WTC11 (cell line): ENCODE data around the gene MAP3K12. TPM values are rescaled to one million over a fixed set of nuclear protein-coding genes. Genes with fewer than 3 reads are reported as not detected.

Source experiments
- ATAC-seq: fragments of 200-7000 bp; cut with Tn5 transposase; 2 replicates; pipeline ENCODE4 v1.10.0; 2021; ENCODE audit warnings: mild to moderate bottlenecking, moderate library complexity
- CTCF ChIA-PET: fragments of 300-600 bp; sonication (Branson Sonifier 250); formaldehyde crosslinking; loops from one replicate; lab custom pipeline; 2021; ENCODE audit warnings: antibody characterized with exemption; lab: Charles Lee
- POLR2A ChIA-PET: fragments of 350-600 bp; sonication (Branson Sonifier 250); formaldehyde crosslinking; loops from one replicate; lab custom pipeline; 2021; ENCODE audit warnings: antibody characterized with exemption; lab: Charles Lee
- DNase-seq: peaks from one replicate; pipeline ENCODE4 v3.0.0; 2021; ENCODE audit warnings: low spot score
- H3K27ac Mint-ChIP-seq: 2 replicates; pipeline ENCODE4 v1.8.0; 2021; ENCODE audit warnings: mixed read lengths
- H3K27me3 Mint-ChIP-seq: 2 replicates; pipeline ENCODE4 v1.8.0; 2021; ENCODE audit warnings: low read depth, mild to moderate bottlenecking, moderate library complexity, mixed read lengths
- H3K36me3 Mint-ChIP-seq: 2 replicates; pipeline ENCODE4 v1.8.0; 2021; ENCODE audit warnings: mixed read lengths
- H3K4me1 Mint-ChIP-seq: 2 replicates; pipeline ENCODE4 v1.8.0; 2022; ENCODE audit warnings: mixed read lengths
- H3K4me3 Mint-ChIP-seq: 2 replicates; pipeline ENCODE4 v1.8.0; 2021; ENCODE audit warnings: mild to moderate bottlenecking, moderate library complexity, mixed read lengths
- H3K9me3 Mint-ChIP-seq: 2 replicates; pipeline ENCODE4 v1.8.0; 2021; ENCODE audit warnings: mixed read lengths
- ARID4B ChIP-seq: sonication (generic); formaldehyde crosslinking; IDR thresholded peaks from 2 replicates; pipeline ENCODE4 v1.8.0; 2023; ENCODE audit warnings: missing genetic modification reagents, mild to moderate bottlenecking, borderline replicate concordance
- ATF3 ChIP-seq: sonication (generic); formaldehyde crosslinking; conservative IDR thresholded peaks from 2 replicates; pipeline ENCODE4 v1.8.1; 2022; ENCODE audit warnings: mild to moderate bottlenecking, missing genetic modification reagents
- E2F1 ChIP-seq: sonication (generic); formaldehyde crosslinking; IDR thresholded peaks from 2 replicates; pipeline ENCODE4 v1.8.0; 2022; ENCODE audit warnings: mild to moderate bottlenecking, missing genetic modification reagents
- E2F4 ChIP-seq: sonication (generic); formaldehyde crosslinking; IDR thresholded peaks from 2 replicates; pipeline ENCODE4 v1.8.1; 2022; ENCODE audit warnings: low read depth, mild to moderate bottlenecking, moderate library complexity, missing genetic modification reagents, borderline replicate concordance
- ERG ChIP-seq: fragments of 250-450 bp; sonication (Bioruptor Pico); IDR thresholded peaks from 2 replicates; pipeline ENCODE4 v1.8.0; 2021; ENCODE audit warnings: mild to moderate bottlenecking
- ETV6 ChIP-seq: sonication (generic); formaldehyde crosslinking; IDR thresholded peaks from 2 replicates; pipeline ENCODE4 v1.8.1; 2022; ENCODE audit warnings: mild to moderate bottlenecking, missing genetic modification reagents
- FOXP1 ChIP-seq: sonication (generic); formaldehyde crosslinking; IDR thresholded peaks from 2 replicates; pipeline ENCODE4 v1.8.0; 2022; ENCODE audit warnings: missing genetic modification reagents, mild to moderate bottlenecking, moderate library complexity, borderline replicate concordance
- HMGXB4 ChIP-seq: sonication (generic); formaldehyde crosslinking; IDR thresholded peaks from 2 replicates; pipeline ENCODE4 v1.8.1; 2023; ENCODE audit warnings: mild to moderate bottlenecking, moderate library complexity, missing genetic modification reagents
- PREB ChIP-seq: sonication (generic); formaldehyde crosslinking; IDR thresholded peaks from 2 replicates; pipeline ENCODE4 v1.8.1; 2022; ENCODE audit warnings: mild to moderate bottlenecking, missing genetic modification reagents, moderate library complexity, borderline replicate concordance
- RORB ChIP-seq: fragments of 250-450 bp; sonication (Bioruptor Pico); IDR thresholded peaks from 2 replicates; pipeline ENCODE4 v1.9.0; 2021; ENCODE audit warnings: mild to moderate bottlenecking
- SMAD4 ChIP-seq: sonication (generic); formaldehyde crosslinking; IDR thresholded peaks from 2 replicates; pipeline ENCODE4 v1.8.0; 2022; ENCODE audit warnings: mild to moderate bottlenecking, missing genetic modification reagents
- ZNF121 ChIP-seq: sonication (generic); formaldehyde crosslinking; IDR thresholded peaks from 2 replicates; pipeline ENCODE4 v1.8.0; 2023; ENCODE audit warnings: missing genetic modification reagents
- ZNF219 ChIP-seq: sonication (generic); formaldehyde crosslinking; IDR thresholded peaks from 2 replicates; pipeline ENCODE4 v1.8.0; 2023; ENCODE audit warnings: missing genetic modification reagents, mild to moderate bottlenecking, borderline replicate concordance
- ZNF263 ChIP-seq: sonication (generic); formaldehyde crosslinking; IDR thresholded peaks from 2 replicates; pipeline ENCODE4 v1.8.1; 2022; ENCODE audit warnings: low read depth, mild to moderate bottlenecking, moderate library complexity, missing genetic modification reagents
- ZNF671 ChIP-seq: fragments of 250-450 bp; sonication (Bioruptor Pico); IDR thresholded peaks from 2 replicates; pipeline ENCODE4 v1.8.0; 2021; ENCODE audit warnings: mild to moderate bottlenecking
- total RNA-seq: library from RNA; stranded (reverse); gene quantifications from 3 replicates; pipeline ENCODE4 v1.2.3, GENCODE V29; 2021
- TF ChIP-seq, protein P1 (sequence below): sonication (generic); formaldehyde crosslinking; IDR thresholded peaks from 2 replicates; pipeline ENCODE4 v1.8.0; 2023; ENCODE audit warnings: missing genetic modification reagents

Gene MAP3K12
- total RNA-seq, 1 experiment from 2014 or later: 23.6 TPM

DNA sequence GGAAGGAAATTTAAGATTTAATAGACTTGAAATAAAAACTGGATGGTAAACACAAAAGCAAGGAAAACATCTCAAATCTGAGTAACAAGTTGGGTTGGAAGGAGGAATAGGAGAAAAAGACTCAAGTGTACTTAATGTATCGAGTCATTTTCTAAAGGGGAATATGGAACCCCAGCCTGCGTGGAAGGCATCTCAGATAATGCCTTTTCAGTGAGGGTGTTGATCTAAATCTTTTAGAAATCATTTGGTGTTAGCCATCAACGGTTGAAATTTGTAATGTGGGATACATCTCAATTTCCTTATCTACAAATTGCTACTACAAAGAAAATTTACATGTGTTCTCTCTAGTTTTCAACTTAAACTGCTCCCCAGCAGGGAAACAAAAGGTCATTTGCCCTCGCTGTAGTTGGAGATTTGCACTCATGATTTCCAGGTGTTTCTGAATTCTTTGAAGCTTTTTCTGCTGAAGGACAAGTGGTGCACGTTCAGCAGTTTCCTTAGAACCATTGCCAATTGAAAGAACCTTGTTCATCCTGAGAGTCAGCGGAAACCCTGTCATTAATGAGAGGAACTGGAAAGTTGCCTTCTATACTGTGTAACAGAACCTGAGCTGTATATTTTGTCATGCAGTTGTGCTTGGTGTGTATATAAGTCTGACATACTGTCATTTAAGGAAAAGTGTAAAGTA lies 45.2 kb downstream of the MAP3K12 start:
- TF ChIP-seq ZNF671 (CRISPR knock-in tag) (peak; percentile 41; the same call in 1 of the 2 replicates), ZNF263 (no peak)
- no peaks in the 10 kb centered on the region for H3K27me3 Mint-ChIP-seq
- ATAC-seq: no peak
- H3K4me3 Mint-ChIP-seq: peak overlapping the region; percentile 96
- H3K9me3 Mint-ChIP-seq: no peaks in the 10 kb centered on the region
- ChIA-PET POLR2A (interaction anchor here (0.5 to 1.2 kb wide), 3 partner anchors 12 to 47 kb away, joined by 3 to 6 read pairs (median 5); partner anchors contain the start of gene TARBP2), CTCF (interaction anchor here (0.9 to 1.2 kb wide), 2 partner anchors 23 to 34 kb away, joined by 3 read pairs; no protein-coding TSS in a partner anchor)
- peak overlapping the region; percentile 92 for H3K27ac Mint-ChIP-seq
- H3K36me3 Mint-ChIP-seq: peaks cover 60% of the 10 kb centered on the region
- DNase-seq: no peak
- H3K4me1 Mint-ChIP-seq: peaks cover 25% of the 10 kb centered on the region

DNA sequence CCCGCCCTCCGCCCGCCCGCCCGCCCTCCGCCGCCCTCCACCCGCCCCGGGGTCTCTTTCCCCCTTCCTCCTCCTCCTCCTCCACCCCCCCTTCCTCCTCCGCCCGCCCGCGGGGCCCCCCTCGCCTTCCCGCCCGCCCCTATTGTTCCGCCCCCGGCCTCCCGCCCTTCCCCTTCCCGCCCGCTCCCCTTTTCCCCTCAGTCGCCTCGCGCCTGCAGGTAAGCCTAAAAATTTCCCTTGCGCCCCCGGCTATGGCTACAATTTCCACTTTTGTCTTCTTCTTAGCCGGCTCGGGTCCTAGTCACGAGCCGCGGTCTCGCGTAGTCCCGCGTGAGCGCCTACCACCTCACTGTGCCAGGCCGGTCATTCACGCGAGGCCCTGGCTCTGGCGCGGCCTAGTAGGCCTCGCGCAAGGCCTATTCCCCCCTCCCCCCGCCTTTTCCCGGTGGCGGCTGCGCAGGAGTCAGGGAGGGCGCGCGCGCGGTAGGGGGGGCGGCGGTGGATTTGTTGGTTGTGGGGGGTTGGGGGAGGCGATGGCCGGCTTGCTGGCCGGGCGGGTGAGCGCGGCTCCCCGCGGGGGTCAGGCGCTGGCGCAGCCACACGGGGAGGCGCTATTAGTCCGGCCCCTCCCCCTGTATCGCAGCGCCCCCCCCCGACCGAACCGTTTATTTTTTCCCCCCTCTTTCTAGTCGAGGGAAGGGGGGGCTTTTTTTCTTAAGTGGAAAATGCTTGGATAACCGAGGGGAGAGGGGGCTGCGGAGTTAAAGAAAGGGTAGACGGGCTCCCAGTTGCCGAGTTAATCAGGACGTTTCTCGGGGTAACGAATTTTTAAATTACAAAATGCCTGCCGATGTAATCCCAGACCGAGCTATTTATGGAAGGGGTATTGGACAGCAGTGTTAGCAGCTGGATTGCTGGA lies 46.8 kb downstream of the MAP3K12 start:
- ATAC-seq (peak; percentile 38), DNase-seq (peak; percentile 86)
- H3K9me3 Mint-ChIP-seq: no peaks in the 10 kb centered on the region
- H3K27ac Mint-ChIP-seq: peak overlapping the region; percentile 100
- no peaks in the 10 kb centered on the region for H3K27me3 Mint-ChIP-seq
- peak overlapping the region; percentile 96 for H3K4me3 Mint-ChIP-seq
- ChIA-PET POLR2A (interaction anchor here (0.7 kb wide), 1 partner anchor 104 kb away, joined by 6 read pairs; no protein-coding TSS in a partner anchor), CTCF (no interaction called here)
- H3K4me1 Mint-ChIP-seq: peaks cover 23% of the 10 kb centered on the region
- H3K36me3 Mint-ChIP-seq: peaks cover 54% of the 10 kb centered on the region
- TF ChIP-seq E2F1 (CRISPR knock-in tag) (no peak; the same call in 1 of the 2 replicates), PREB (CRISPR knock-in tag) (no peak), ERG (0 out of 2 replicates have a peak, but pooled peaks have one; percentile 25), E2F4 (peak; percentile 19; the same call in 1 of the 2 replicates), ZNF121 (CRISPR knock-in tag) (no peak), HMGXB4 (CRISPR knock-in tag) (peak; percentile 44), ZNF219 (CRISPR knock-in tag) (peak; percentile 81; the same call in 1 of the 2 replicates), RORB (CRISPR knock-in tag) (no peak), FOXP1 (CRISPR knock-in tag) (peak; percentile 60; the same call in 1 of the 2 replicates), SMAD4 (CRISPR knock-in tag) (0 out of 2 replicates have a peak, but pooled peaks have one; percentile 23), ARID4B (peak; percentile 83; the same call in 1 of the 2 replicates), ETV6 (CRISPR knock-in tag) (peak; percentile 79), ATF3 (CRISPR knock-in tag) (no peak)
- TF ChIP-seq, protein P1, sequence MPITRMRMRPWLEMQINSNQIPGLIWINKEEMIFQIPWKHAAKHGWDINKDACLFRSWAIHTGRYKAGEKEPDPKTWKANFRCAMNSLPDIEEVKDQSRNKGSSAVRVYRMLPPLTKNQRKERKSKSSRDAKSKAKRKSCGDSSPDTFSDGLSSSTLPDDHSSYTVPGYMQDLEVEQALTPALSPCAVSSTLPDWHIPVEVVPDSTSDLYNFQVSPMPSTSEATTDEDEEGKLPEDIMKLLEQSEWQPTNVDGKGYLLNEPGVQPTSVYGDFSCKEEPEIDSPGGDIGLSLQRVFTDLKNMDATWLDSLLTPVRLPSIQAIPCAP: 0 out of 2 replicates have a peak, but pooled peaks have one; percentile 21
